K562 (cell line): ENCODE data around the gene STAU1. TPM values are rescaled to one million over a fixed set of nuclear protein-coding genes. Genes with fewer than 3 reads are reported as not detected.

Source experiments
- ATAC-seq: fragments of 200-7000 bp; cut with Tn5 transposase; 3 replicates; pipeline ENCODE4 v1.9.1; 2020; ENCODE audit warnings: moderate library complexity
- BruUV-seq: library from RNA; stranded (reverse); fragments of 400-500 nt; replicated peaks from 2 replicates; lab custom pipeline; 2021; lab: Mats Ljungman, UMichigan
- CTCF ChIA-PET: fragments of 300-600 bp; formaldehyde crosslinking; extraction: SDS; loops from one replicate; lab custom pipeline; 2021; ENCODE audit warnings: low intra/inter-chr PET ratio; lab: Yijun Ruan, JAX
- POLR2A ChIA-PET: fragments of 300-600, 350-650 bp; sonication (Branson Sonifier 250); formaldehyde crosslinking; extraction: SDS; loops from one replicate; lab custom pipeline; 2021; ENCODE audit warnings: antibody characterized with exemption, inconsistent platforms; lab: Yijun Ruan, JAX
- DNase-seq, 4 experiments: peaks; one replicate each; pipeline versions ENCODE4 v3.0.0 to v3.0.0-alpha.2; 2011 to 2018; ENCODE audit warnings: low spot score in 3 of 4, mixed read lengths in 3 of 4; ENCODE audit errors: extremely low read depth in 1 of 4
- FAIRE-seq: peaks from 2 replicates; lab custom pipeline; 2011; peaks lifted over from hg19 to GRCh38; lab: Jason Lieb, UNC
- H2AFZ ChIP-seq: 2 replicates; pipeline ENCODE4 v1.6.0; 2011; ENCODE audit warnings: low read depth, low read length, control low read depth, inconsistent platforms
- H3K27ac ChIP-seq: fragments of 200-600 bp; 3 replicates; pipeline ENCODE4 v1.8.0; 2011; ENCODE audit warnings: low read depth, mild to moderate bottlenecking, control low read depth, inconsistent platforms, low read length, moderate library complexity, mixed read lengths; ENCODE audit errors: extremely low read depth
- H3K27me3 ChIP-seq, 2 experiments: fragments of 300-600 bp in 1 of 2; 2 replicates in 1 of 2; 3 replicates in 1 of 2; pipeline versions ENCODE4 v1.6.0 to v1.8.0; 2011; ENCODE audit warnings: inconsistent platforms in 2 of 2, low read length in 2 of 2, mild to moderate bottlenecking in 1 of 2, mixed read lengths in 1 of 2, moderate library complexity in 1 of 2; ENCODE audit not compliant: control insufficient read depth in 2 of 2, insufficient read depth in 2 of 2
- H3K36me3 ChIP-seq: fragments of 300-600 bp; 3 replicates; pipeline ENCODE4 v1.8.0; 2011; ENCODE audit warnings: mild to moderate bottlenecking, low read length, inconsistent platforms; ENCODE audit not compliant: control insufficient read depth, insufficient read depth
- H3K4me1 ChIP-seq, 2 experiments: fragments of 200-600 bp in 1 of 2; replicated peaks in 1 of 2; 2 replicates in 1 of 2; 3 replicates in 1 of 2; pipeline versions ENCODE4 v1.5.1 to v1.8.0; 2011; ENCODE audit warnings: inconsistent platforms in 2 of 2, low read length in 2 of 2, mild to moderate bottlenecking in 1 of 2, mixed read lengths in 1 of 2, moderate library complexity in 1 of 2; ENCODE audit not compliant: control insufficient read depth in 2 of 2, insufficient read depth in 2 of 2
- H3K4me2 ChIP-seq: 2 replicates; pipeline ENCODE4 v1.6.1; 2011; ENCODE audit warnings: low read length, control low read depth, inconsistent platforms, mixed read lengths; ENCODE audit not compliant: insufficient read depth
- H3K4me3 ChIP-seq: fragments of 200-600 bp; sonication (generic), shearing (Covaris generic); 2 replicates; pipeline ENCODE4 v1.5.1; 2016; ENCODE audit warnings: control low read depth, inconsistent platforms
- H3K79me2 ChIP-seq: fragments of 200-600 bp; 3 replicates; pipeline ENCODE4 v1.8.0; 2011; ENCODE audit warnings: low read length, inconsistent platforms; ENCODE audit not compliant: control insufficient read depth, insufficient read depth
- H3K9ac ChIP-seq, 2 experiments: 2 replicates each; pipeline versions ENCODE4 v1.6.0 to v1.6.1; 2011; ENCODE audit warnings: low read depth in 2 of 2, low read length in 2 of 2, control low read depth in 1 of 2, inconsistent platforms in 1 of 2, mild to moderate bottlenecking in 1 of 2, mixed read lengths in 1 of 2; ENCODE audit not compliant: insufficient read depth in 1 of 2
- H3K9me1 ChIP-seq: one replicate; pipeline ENCODE4 v1.6.0; 2011; ENCODE audit warnings: inconsistent platforms, mild to moderate bottlenecking, low read length, moderate library complexity; ENCODE audit not compliant: control insufficient read depth, insufficient read depth
- H3K9me3 ChIP-seq: replicated peaks from 2 replicates; pipeline ENCODE4 v1.5.1; 2011; ENCODE audit warnings: low read depth, low read length, inconsistent platforms; ENCODE audit not compliant: control insufficient read depth, insufficient read depth
- H4K20me1 ChIP-seq: replicated peaks from 2 replicates; pipeline ENCODE4 v1.6.1; 2011; ENCODE audit warnings: low read length, inconsistent platforms, mixed read lengths; ENCODE audit not compliant: control insufficient read depth, insufficient read depth
- DDX20 ChIP-seq: fragments of 450-650 bp; IDR thresholded peaks from 2 replicates; pipeline ENCODE4 v1.6.1; 2016; ENCODE audit warnings: missing genetic modification characterization, low read depth, mild to moderate bottlenecking, missing compliant biosample characterization, moderate library complexity
- ESRRB ChIP-seq: fragments of 250-450 bp; sonication (Bioruptor Pico); IDR thresholded peaks from 2 replicates; pipeline ENCODE4 v1.5.0; 2020; ENCODE audit warnings: mild to moderate bottlenecking, moderate library complexity, borderline replicate concordance
- HCFC1 ChIP-seq: IDR thresholded peaks from 2 replicates; pipeline ENCODE4 v1.6.1; 2012; ENCODE audit warnings: low read depth, low read length, improper control_type of control experiment
- HMG20A ChIP-seq: fragments of 450-650 bp; formaldehyde crosslinking; conservative IDR thresholded peaks from 2 replicates; pipeline ENCODE4 v1.4.0; 2020; ENCODE audit warnings: mild to moderate bottlenecking, mixed read lengths
- PCBP2 ChIP-seq: fragments of 200-400 bp; formaldehyde crosslinking; IDR thresholded peaks from 2 replicates; pipeline ENCODE4 v1.6.1; 2018; ENCODE audit warnings: low read length, low read depth, mild to moderate bottlenecking, moderate library complexity; ENCODE audit not compliant: poor library complexity, severe bottlenecking
- PHF8 ChIP-seq: fragments of 200-600 bp; sonication (generic); IDR thresholded peaks from 2 replicates; pipeline ENCODE4 v1.6.1; 2012; ENCODE audit warnings: mixed run types, mild to moderate bottlenecking, inconsistent platforms, low read length, moderate library complexity, borderline replicate concordance
- POLR2AphosphoS5 ChIP-seq: IDR thresholded peaks from 2 replicates; pipeline ENCODE4 v1.6.1; 2011; ENCODE audit warnings: mild to moderate bottlenecking, low read depth, low read length, moderate library complexity; ENCODE audit not compliant: control insufficient read depth, insufficient read depth
- RB1 ChIP-seq: fragments of 450-650 bp; IDR thresholded peaks from 2 replicates; pipeline ENCODE4 v1.6.1; 2017; ENCODE audit warnings: low read depth, mild to moderate bottlenecking
- SRSF1 ChIP-seq: fragments of 200-400 bp; formaldehyde crosslinking; IDR thresholded peaks from 2 replicates; pipeline ENCODE4 v1.6.1; 2017; ENCODE audit warnings: mild to moderate bottlenecking, low read depth, low read length, moderate library complexity
- ZBTB17 ChIP-seq: fragments of 450-650 bp; formaldehyde crosslinking; IDR thresholded peaks from 2 replicates; pipeline ENCODE4 v1.4.0; 2020; ENCODE audit warnings: mild to moderate bottlenecking
- ZNF197 ChIP-seq: fragments of 200-800 bp; sonication (Bioruptor generic); IDR thresholded peaks from 2 replicates; pipeline ENCODE4 v1.6.1; 2016; ENCODE audit warnings: low read depth, missing genetic modification characterization, missing compliant biosample characterization
- WGBS: fragments of 100-300 bp; shearing (Covaris generic); methylation state at CpG from one replicate; pipeline ENCODE4 v1.1.6; 2016; ENCODE audit warnings: low coverage, mixed read lengths; ENCODE audit not compliant: insufficient coverage; ENCODE audit errors: missing lambda C conversion rate; 5-methylcytosine and 5-hydroxymethylcytosine counted together
- in situ Hi-C: fragments of 300-500 bp; cut with MboI; formaldehyde crosslinking; loops from 4 replicates; pipeline ENCODE4 v1.15.0; 2018; ENCODE audit warnings: inconsistent platforms, mixed read lengths
- intact Hi-C: fragments of 100-400 bp; cut with micrococcal nuclease; formaldehyde crosslinking; loops from 2 replicates; pipeline ENCODE4 v1.14.2; 2022
- polyA plus RNA-seq, 8 experiments: library from polyadenylated mRNA; depleted of rRNA in 4 of 8; stranded (reverse) in 5 of 8; unstranded in 3 of 8; fragments of >200 nt; fragmentation: Nextera tagmentation in 2 of 8; fragmentation: Illumina TruSeq in 1 of 8; extraction: Ambion mirVana in 2 of 8; extraction: Trizol in 1 of 8; gene quantifications; 2 replicates each; pipeline versions ENCODE4 v1.2.1 to v1.2.3, GENCODE V29; 2011 to 2014; ENCODE audit warnings: inconsistent platforms in 1 of 8, missing spikeins in 1 of 8
- total RNA-seq, 7 experiments: library from RNA; depleted of rRNA in 6 of 7; stranded (reverse); fragments of >200 nt in 6 of 7; fragmentation: Illumina TruSeq in 2 of 7; extraction: Trizol in 2 of 7; gene quantifications; 2 replicates each; pipeline versions ENCODE4 v1.2.1 to v1.2.3, GENCODE V29; 2011 to 2021; ENCODE audit warnings: low replicate concordance in 1 of 7
- TF ChIP-seq, protein P1 (sequence below): sonication (generic); formaldehyde crosslinking; IDR thresholded peaks from 2 replicates; pipeline ENCODE4 v1.8.1; 2023; ENCODE audit warnings: missing genetic modification reagents, mild to moderate bottlenecking, borderline replicate concordance
- TF ChIP-seq, protein P2 (sequence below): fragments of 450-650 bp; formaldehyde crosslinking; IDR thresholded peaks from 2 replicates; pipeline ENCODE4 v1.4.0; 2022; ENCODE audit warnings: missing genetic modification characterization

The STAU1 gene
- total and polyA plus RNA-seq, 9 of the 15 experiments (the other 6 are each of a cell fraction or from before 2014, with no cell fraction given), result 18.0 to 106 (median 50.6) TPM

DNA sequence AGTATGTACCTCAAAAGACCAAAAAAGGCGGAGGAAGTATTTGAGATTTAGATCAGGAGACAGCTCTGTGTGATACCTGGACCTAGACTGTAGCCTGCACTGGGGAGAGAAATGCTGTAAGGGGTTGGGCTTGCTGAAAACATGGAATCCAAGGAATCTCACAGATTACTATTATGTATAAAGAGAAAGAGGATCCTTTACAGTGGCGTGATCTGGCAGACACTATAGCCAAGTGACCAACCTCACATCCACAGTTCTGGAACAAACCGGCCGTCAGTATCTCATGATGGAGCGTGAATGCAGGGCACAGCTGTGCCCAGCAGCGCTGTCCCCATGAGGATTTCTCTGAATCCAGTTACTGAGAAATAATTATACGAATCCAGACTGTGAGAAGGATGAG lies 43.3 kb upstream of the STAU1 start:
- 67% methylated on average over 7 of the region's 7 CpGs for WGBS
- H3K9me3 ChIP-seq, result no peaks in the 10 kb centered on the region
- ChIA-PET POLR2A (interaction anchor here (1.0 to 1.8 kb wide), 3 partner anchors 12 to 31 kb away, joined by 3 to 5 read pairs (median 4); no protein-coding TSS in a partner anchor), CTCF (no interaction called here)
- intact Hi-C loops, result no loop called here
- no peak overlapping the region for H2AFZ ChIP-seq
- FAIRE-seq (no peak), ATAC-seq (no peak), DNase-seq (no peak)
- no peak overlapping the region for H3K27ac ChIP-seq
- TF ChIP-seq DDX20 (tag) (no peak), SRSF1 (no peak), PHF8 (no peak), POLR2AphosphoS5 (no peak), RB1 (no peak), ZBTB17 (no peak), ESRRB (CRISPR knock-in tag) (no peak), PCBP2 (no peak), HCFC1 (no peak), HMG20A (CRISPR knock-in tag) (no peak), ZNF197 (no peak)
- TF ChIP-seq, protein P1, sequence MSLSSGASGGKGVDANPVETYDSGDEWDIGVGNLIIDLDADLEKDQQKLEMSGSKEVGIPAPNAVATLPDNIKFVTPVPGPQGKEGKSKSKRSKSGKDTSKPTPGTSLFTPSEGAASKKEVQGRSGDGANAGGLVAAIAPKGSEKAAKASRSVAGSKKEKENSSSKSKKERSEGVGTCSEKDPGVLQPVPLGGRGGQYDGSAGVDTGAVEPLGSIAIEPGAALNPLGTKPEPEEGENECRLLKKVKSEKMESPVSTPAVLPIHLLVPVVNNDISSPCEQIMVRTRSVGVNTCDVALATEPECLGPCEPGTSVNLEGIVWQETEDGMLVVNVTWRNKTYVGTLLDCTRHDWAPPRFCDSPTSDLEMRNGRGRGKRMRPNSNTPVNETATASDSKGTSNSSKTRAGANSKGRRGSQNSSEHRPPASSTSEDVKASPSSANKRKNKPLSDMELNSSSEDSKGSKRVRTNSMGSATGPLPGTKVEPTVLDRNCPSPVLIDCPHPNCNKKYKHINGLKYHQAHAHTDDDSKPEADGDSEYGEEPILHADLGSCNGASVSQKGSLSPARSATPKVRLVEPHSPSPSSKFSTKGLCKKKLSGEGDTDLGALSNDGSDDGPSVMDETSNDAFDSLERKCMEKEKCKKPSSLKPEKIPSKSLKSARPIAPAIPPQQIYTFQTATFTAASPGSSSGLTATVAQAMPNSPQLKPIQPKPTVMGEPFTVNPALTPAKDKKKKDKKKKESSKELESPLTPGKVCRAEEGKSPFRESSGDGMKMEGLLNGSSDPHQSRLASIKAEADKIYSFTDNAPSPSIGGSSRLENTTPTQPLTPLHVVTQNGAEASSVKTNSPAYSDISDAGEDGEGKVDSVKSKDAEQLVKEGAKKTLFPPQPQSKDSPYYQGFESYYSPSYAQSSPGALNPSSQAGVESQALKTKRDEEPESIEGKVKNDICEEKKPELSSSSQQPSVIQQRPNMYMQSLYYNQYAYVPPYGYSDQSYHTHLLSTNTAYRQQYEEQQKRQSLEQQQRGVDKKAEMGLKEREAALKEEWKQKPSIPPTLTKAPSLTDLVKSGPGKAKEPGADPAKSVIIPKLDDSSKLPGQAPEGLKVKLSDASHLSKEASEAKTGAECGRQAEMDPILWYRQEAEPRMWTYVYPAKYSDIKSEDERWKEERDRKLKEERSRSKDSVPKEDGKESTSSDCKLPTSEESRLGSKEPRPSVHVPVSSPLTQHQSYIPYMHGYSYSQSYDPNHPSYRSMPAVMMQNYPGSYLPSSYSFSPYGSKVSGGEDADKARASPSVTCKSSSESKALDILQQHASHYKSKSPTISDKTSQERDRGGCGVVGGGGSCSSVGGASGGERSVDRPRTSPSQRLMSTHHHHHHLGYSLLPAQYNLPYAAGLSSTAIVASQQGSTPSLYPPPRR (CRISPR knock-in tag), result no peak
- TF ChIP-seq, protein P2, sequence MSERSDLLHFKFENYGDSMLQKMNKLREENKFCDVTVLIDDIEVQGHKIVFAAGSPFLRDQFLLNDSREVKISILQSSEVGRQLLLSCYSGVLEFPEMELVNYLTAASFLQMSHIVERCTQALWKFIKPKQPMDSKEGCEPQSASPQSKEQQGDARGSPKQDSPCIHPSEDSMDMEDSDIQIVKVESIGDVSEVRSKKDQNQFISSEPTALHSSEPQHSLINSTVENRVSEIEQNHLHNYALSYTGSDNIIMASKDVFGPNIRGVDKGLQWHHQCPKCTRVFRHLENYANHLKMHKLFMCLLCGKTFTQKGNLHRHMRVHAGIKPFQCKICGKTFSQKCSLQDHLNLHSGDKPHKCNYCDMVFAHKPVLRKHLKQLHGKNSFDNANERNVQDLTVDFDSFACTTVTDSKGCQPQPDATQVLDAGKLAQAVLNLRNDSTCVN (CRISPR knock-in tag), result no peak
- H4K20me1 ChIP-seq, result no peaks in the 10 kb centered on the region
- no peak overlapping the region for H3K9ac ChIP-seq
- no peaks in the 10 kb centered on the region for H3K79me2 ChIP-seq
- H3K27me3 ChIP-seq, result no peaks in the 10 kb centered on the region
- H3K4me2 ChIP-seq, result no peak overlapping the region
- H3K4me3 ChIP-seq, result no peak overlapping the region
- in situ Hi-C loops, result no loop called here
- H3K36me3 ChIP-seq, result peaks cover 83% of the 10 kb centered on the region; the same call in 2 of the 3 replicates
- peaks cover 0 to 4% of the 10 kb centered on the region in 2 experiments; a peak in 1 of 5 replicates for H3K4me1 ChIP-seq
- TSS peak; percentile 34 for BruUV-seq
- no peaks in the 10 kb centered on the region for H3K9me1 ChIP-seq
